Cerebellar cortex (tissue), 1 donor: ENCODE results near the gene PLIN1.
"Not testable (repeated sequence)": the region's sequence is repeated elsewhere in the genome, so short reads cannot be mapped to it uniquely, and the experiment has no call there.

Source experiments
- DNase-seq: peaks from one replicate; pipeline ENCODE4 v3.0.0-alpha.2; 2015; ENCODE audit warnings: low spot score

The PLIN1 gene, protein sequence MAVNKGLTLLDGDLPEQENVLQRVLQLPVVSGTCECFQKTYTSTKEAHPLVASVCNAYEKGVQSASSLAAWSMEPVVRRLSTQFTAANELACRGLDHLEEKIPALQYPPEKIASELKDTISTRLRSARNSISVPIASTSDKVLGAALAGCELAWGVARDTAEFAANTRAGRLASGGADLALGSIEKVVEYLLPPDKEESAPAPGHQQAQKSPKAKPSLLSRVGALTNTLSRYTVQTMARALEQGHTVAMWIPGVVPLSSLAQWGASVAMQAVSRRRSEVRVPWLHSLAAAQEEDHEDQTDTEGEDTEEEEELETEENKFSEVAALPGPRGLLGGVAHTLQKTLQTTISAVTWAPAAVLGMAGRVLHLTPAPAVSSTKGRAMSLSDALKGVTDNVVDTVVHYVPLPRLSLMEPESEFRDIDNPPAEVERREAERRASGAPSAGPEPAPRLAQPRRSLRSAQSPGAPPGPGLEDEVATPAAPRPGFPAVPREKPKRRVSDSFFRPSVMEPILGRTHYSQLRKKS

GRCh38 chr15:89679212-89679611 is at the start of gene PLIN1:
Gene PLIN1 (minus strand): TSS chr15:89679367. CDS start chr15:89677489, 1,878 bp downstream.
- DNase-seq, result no peak

DNA sequence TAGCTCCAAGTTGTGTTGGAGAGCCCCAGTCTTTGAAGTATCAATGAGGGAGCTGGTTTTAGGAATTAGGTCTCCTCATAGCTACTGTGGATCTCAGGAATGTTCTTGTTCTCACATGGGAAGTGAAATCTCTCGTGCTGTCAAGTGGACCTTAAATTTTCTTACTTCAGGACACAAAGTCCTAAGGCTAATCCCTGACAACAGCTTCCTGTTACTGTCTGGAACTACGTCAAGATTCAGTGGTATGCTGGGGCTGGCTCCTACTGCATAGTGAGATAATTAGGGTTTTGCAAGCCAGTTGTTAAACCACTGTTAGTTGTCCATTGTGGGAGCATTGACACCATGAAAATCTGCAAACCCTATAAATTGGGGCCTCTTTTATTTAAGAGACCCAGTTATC is 49.1 kb upstream of the PLIN1 start:
- no peak for DNase-seq

DNA sequence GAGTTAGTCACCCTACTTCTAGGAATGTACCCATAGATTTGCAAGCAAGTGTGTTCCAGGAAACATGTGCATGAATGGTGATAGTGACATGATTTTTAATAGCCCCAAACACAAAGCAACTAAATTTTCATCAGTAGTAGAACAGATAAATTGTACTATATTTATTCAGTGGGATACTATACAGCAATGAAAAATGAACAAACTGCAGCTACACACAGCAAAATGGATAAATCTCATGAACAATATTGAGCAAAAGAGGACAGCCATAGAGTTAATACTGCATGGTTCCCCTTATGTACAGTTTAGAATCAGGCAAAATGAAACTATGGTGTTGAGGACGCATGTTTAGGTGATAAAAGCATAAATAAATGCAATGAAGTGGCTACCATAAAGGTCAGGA is 45.9 kb upstream of the PLIN1 start:
- DNase-seq, result no peak

GRCh38 chr15:89724621-89725020 is 45.5 kb upstream of the PLIN1 start:
- DNase-seq, result no peak

DNA sequence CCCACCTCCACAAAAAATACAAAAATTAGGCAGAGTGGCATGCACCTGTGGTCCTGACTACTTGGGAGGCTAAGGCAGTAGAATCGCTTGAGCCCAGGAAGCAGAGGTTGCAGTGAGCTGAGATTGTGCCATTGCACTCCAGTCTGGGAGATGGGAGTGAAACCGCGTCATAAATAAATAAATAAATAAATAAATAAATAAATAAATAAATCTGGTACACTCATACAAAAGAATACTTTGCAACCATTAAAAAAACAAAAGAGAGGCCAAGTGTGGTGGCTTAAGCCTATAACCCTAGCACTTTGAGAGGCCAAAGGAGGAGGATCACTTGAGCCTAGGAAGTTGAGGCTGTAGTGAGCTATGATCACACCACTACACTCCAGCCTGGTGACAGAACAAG is 43.9 kb upstream of the PLIN1 start:
- DNase-seq, result no peak

DNA sequence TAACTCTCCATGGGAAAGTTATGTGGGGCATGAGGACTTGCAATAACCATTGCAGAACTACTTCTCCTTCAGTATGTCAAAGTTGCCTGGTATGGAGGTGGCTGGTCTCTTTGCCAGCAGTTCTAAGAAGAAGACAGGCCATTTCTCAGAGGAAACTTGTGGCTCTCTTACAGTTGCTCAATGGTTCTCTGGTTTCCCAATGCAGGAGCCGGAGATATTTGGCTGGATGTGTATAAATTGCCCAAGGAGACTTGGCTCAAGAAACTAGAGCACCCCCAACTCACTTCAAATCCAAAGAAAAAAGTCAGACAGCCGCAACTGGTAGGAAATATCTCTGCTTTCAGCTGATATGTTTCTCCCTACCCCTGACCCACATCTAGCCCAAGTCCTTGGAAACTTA is 35.6 kb upstream of the PLIN1 start:
- no peak for DNase-seq

GRCh38 chr15:89707577-89707976 is 28.4 kb upstream of the PLIN1 start:
- no peak for DNase-seq

DNA sequence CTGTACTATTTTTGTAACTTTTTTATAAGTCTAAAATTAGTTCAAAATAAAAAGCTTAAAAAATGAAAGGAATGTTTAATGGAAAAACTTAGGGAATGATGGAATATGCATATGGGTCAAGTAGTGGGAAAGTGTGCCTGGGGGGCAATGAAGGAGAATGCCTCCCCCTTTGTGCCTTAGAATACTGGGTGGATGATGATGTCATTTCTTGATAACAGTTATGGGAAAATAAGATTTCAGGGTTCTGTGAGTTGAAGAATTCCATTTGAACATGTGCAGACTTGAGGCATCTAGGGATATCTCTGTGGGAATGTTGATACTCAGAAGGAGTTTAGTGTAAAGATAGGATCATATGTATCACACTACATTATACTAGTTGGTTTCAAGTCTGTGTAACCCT is 25.2 kb upstream of the PLIN1 start:
- no peak for DNase-seq

DNA sequence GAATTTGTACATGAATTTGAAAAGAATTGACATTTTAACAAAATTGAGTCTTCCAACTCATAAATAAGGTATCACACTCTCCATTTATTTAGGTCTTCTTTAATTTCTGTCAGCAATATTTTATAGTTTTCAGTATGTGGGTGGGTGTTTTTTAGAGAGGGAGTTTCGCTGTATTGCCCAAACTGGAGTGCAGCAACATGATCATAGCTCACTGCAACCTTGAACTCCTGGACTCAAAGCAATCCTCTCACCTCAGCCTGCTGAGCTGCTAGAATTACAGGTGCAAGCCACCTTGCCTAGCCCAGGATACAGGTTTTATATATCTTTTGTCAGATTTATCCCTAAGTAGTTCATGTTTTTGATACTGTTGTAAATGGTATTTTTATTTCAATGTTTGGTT is 16.0 kb upstream of the PLIN1 start:
- DNase-seq, result no peak

GRCh38 chr15:89693696-89694095 is 14.5 kb upstream of the PLIN1 start:
- no peak for DNase-seq

- no peak for DNase-seq
These were observed 13.9 kb upstream of the PLIN1 start for GRCh38 chr15:89693091-89693490.

DNA sequence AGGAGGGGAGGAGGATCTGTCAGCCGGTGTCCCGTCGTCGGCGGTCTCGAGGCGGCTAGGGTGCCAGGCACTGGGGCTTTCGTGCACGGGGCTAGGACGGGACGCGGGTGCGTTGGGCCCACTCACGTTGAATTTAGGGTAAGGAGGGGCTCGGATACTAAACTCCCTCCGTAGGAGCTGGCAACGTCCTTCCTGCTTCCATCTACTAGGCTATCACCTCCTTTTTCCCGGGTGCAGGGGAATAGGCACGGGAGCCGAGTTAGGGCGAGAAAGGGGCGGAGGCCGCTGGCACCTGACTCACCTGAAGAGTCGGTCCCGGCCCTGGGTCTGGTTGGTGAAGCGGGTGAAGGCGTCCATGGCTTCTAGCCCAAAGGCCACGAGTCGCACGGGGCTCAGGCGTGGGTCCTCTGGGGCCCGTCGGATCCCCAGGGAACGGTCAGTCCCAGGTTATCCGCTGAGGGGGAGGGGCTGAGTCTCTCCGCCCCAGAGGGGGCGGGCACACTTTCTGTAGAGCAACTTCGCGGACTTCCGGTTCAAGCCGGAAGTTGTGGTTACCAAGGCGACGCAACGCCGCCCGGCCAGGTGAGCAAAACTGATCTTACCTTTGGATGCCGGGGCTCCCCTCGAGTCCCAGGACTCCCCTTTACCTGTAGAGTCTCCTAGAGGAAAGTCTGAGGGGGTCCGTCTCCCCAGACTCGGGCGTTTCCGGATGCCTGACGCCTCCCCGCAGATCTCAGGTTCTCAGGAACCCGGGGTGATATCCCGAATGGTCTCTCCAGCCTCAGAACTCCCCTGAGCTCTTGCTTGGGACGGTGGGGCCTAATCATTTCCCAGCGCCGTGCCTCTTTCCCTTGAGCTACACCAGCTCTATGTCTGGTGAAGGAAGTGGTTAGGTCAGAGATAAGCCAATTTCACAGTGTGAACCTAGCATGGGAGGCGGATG is 11.4 kb upstream of the PLIN1 start, which contains the start of the genes PEX11A and WDR93:
TSS of gene PEX11A (minus strand) at position 479 of the 943 bp plus-strand sequence. CDS start at position 357, 122 bp downstream.
TSS of gene WDR93 (plus strand) at position 536 of the 943 bp plus-strand sequence. CDS start 10,936 bp downstream, outside the sequence.
- peak; percentile 73 for DNase-seq

GRCh38 chr15:89689930-89690275 is 10.7 kb upstream of the PLIN1 start:
- DNase-seq, result not testable (repeated sequence)

DNA sequence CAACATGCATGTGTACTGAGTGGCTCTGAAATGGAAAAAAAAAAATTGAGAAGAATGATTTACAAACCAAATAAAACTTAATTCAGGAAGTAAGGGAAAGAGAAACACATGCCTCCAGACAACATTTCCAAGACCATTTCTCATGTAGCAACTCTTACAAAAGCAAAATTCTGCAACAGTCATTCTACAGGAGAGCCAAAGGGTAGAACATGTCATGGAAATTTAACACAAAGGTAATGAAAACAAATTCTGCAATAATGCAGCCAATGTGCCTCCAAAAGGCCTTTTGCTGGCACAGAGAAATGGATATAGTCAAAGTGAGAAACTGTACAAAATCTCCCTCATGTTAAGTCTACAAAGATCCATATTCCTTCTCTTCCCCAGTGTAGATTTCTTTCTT is 7.4 kb upstream of the PLIN1 start:
- no peak for DNase-seq

- no peak for DNase-seq
These were observed 6.8 kb upstream of the PLIN1 start for GRCh38 chr15:89685995-89686394.

- DNase-seq, result no peak
These were observed 2.0 kb upstream of the PLIN1 start for GRCh38 chr15:89681146-89681545.

GRCh38 chr15:89680282-89680873 is 1.2 kb upstream of the PLIN1 start:
- DNase-seq, result peak; percentile 33

DNA sequence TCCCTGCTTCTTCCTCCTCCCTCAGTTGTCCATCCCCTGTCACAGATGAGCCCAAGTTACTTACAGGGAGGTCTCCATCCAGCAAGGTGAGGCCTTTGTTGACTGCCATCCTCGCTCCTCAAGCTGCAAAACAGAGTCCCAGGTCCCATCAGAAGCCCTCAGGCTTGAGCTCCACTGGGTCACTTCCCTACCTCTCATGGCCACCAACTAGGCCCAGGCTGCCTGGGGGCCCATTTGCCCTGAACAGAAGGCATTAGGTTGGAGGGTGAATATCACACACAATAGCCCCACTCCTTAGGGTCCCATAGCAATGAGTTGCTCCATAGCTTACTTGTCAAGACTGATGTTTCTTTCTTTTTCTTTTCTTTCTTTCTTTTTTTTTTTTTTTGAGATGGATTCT is 1.8 kb downstream of the PLIN1 start:
- DNase-seq, result no peak

DNA sequence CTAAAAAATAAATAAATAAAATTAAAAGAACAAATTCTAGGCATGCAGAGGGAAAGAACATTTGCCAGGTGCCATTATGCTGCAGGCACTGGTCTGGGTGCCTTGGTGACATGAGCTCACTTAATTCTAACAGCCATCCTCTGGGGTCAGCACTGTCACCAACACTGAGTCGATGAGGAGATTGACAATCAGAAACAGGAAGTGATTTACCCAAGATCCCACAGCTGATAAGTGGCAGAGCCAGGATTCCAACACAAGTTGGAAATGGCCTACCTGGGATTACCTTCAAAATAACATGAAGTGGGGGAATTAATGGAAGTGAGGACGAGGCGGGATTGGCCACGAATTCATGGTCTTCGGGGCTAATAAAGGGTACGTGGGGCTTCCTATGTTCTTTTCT is 3.6 kb downstream of the PLIN1 start:
- no peak for DNase-seq

GRCh38 chr15:89674526-89674925 is 4.6 kb downstream of the PLIN1 start:
- DNase-seq, result no peak

- peak; percentile 36 for DNase-seq
These were observed 6.0 kb downstream of the PLIN1 start for GRCh38 chr15:89673165-89673512.
